ENCODE results near the gene PRR19.

Gene PRR19

GRCh38 chr19:42269478-42270345 lies 32.2 kb upstream of the PRR19 start:
- in situ Hi-C loops (cut with HindIII; ENCODE audit: low pct_ligation_motif_present, low pct_unique_long_range_greater_than_20kb, low sequenced_read_pairs), result no loop called here
- DNase-seq, result no peak

- in situ Hi-C loops (cut with HindIII; ENCODE audit: low pct_ligation_motif_present, low pct_unique_long_range_greater_than_20kb, low sequenced_read_pairs), result no loop called here
Observed at GRCh38 chr19:42270346-42271044, 31.4 kb upstream of the PRR19 start.

GRCh38 chr19:42271045-42271419 lies 30.9 kb upstream of the PRR19 start:
- in situ Hi-C loops (cut with HindIII; ENCODE audit: low pct_ligation_motif_present, low pct_unique_long_range_greater_than_20kb, low sequenced_read_pairs), result no loop called here

More at GRCh38 chr19:42270346-42271044, 31.4 kb upstream of the PRR19 start:
- DNase-seq, result peak; percentile 62

GRCh38 chr19:42271861-42272534 lies 29.9 kb upstream of the PRR19 start:
- DNase-seq, result no peak
- in situ Hi-C loops (cut with HindIII; ENCODE audit: low pct_ligation_motif_present, low pct_unique_long_range_greater_than_20kb, low sequenced_read_pairs), result no loop called here

More at GRCh38 chr19:42271045-42271419, 30.9 kb upstream of the PRR19 start:
- DNase-seq, result no peak

GRCh38 chr19:42272535-42272897 lies 29.4 kb upstream of the PRR19 start:
- no peak for DNase-seq
- in situ Hi-C loops (cut with HindIII; ENCODE audit: low pct_ligation_motif_present, low pct_unique_long_range_greater_than_20kb, low sequenced_read_pairs), result no loop called here

GRCh38 chr19:42272989-42273406 lies 28.9 kb upstream of the PRR19 start:
- DNase-seq, result no peak
- in situ Hi-C loops (cut with HindIII; ENCODE audit: low pct_ligation_motif_present, low pct_unique_long_range_greater_than_20kb, low sequenced_read_pairs), result no loop called here

GRCh38 chr19:42273407-42274064 lies 28.4 kb upstream of the PRR19 start:
- in situ Hi-C loops (cut with HindIII; ENCODE audit: low pct_ligation_motif_present, low pct_unique_long_range_greater_than_20kb, low sequenced_read_pairs), result no loop called here
- no peak for DNase-seq

GRCh38 chr19:42274065-42274682 lies 27.8 kb upstream of the PRR19 start:
- in situ Hi-C loops (cut with HindIII; ENCODE audit: low pct_ligation_motif_present, low pct_unique_long_range_greater_than_20kb, low sequenced_read_pairs), result no loop called here

GRCh38 chr19:42275103-42275502 lies 26.8 kb upstream of the PRR19 start:
- DNase-seq, result no peak
- in situ Hi-C loops (cut with HindIII; ENCODE audit: low pct_ligation_motif_present, low pct_unique_long_range_greater_than_20kb, low sequenced_read_pairs), result no loop called here

More at GRCh38 chr19:42274065-42274682, 27.8 kb upstream of the PRR19 start:
- no peak for DNase-seq

- in situ Hi-C loops (cut with HindIII; ENCODE audit: low pct_ligation_motif_present, low pct_unique_long_range_greater_than_20kb, low sequenced_read_pairs), result no loop called here
- no peak for DNase-seq
Observed at GRCh38 chr19:42275517-42275916, 26.4 kb upstream of the PRR19 start.

GRCh38 chr19:42276284-42276683 lies 25.6 kb upstream of the PRR19 start:
- in situ Hi-C loops (cut with HindIII; ENCODE audit: low pct_ligation_motif_present, low pct_unique_long_range_greater_than_20kb, low sequenced_read_pairs), result no loop called here
- DNase-seq, result no peak

- DNase-seq, result no peak
- in situ Hi-C loops (cut with HindIII; ENCODE audit: low pct_ligation_motif_present, low pct_unique_long_range_greater_than_20kb, low sequenced_read_pairs), result no loop called here
Observed at GRCh38 chr19:42276821-42277220, 25.1 kb upstream of the PRR19 start.

- in situ Hi-C loops (cut with HindIII; ENCODE audit: low pct_ligation_motif_present, low pct_unique_long_range_greater_than_20kb, low sequenced_read_pairs), result no loop called here
- DNase-seq, result peak; percentile 11
Observed at GRCh38 chr19:42277821-42278451, 24.0 kb upstream of the PRR19 start.

GRCh38 chr19:42278452-42279154 lies 23.3 kb upstream of the PRR19 start:
- in situ Hi-C loops (cut with HindIII; ENCODE audit: low pct_ligation_motif_present, low pct_unique_long_range_greater_than_20kb, low sequenced_read_pairs), result no loop called here
- DNase-seq, result no peak

- in situ Hi-C loops (cut with HindIII; ENCODE audit: low pct_ligation_motif_present, low pct_unique_long_range_greater_than_20kb, low sequenced_read_pairs), result no loop called here
- no peak for DNase-seq
Observed at GRCh38 chr19:42279155-42279901, 22.6 kb upstream of the PRR19 start.

GRCh38 chr19:42279902-42280814 lies 21.8 kb upstream of the PRR19 start:
- peak; percentile 89 for DNase-seq
- in situ Hi-C loops (cut with HindIII; ENCODE audit: low pct_ligation_motif_present, low pct_unique_long_range_greater_than_20kb, low sequenced_read_pairs), result no loop called here
